Kidney (tissue), 14 donors: ENCODE data around the gene TECTA. TPM values are rescaled to one million over a fixed set of nuclear protein-coding genes. Genes with fewer than 3 reads are reported as not detected.

Experiments used
- DNase-seq, 5 donors: peaks; one replicate each; pipeline ENCODE4 v3.0.0-alpha.2; 2013 to 2020
- FAIRE-seq: peaks from 2 replicates; lab custom pipeline; 2012; peaks lifted over from hg19 to GRCh38; lab: Jason Lieb, UNC
- H3K27ac ChIP-seq, 2 donors: one replicate each; pipeline ENCODE4 v1.7.0; 2013; ENCODE audit warnings: low read depth in 2 of 2, low read length in 2 of 2, inconsistent platforms in 1 of 2
- H3K27me3 ChIP-seq: one replicate; pipeline ENCODE4 v1.7.1; 2013; ENCODE audit warnings: low read length, inconsistent platforms; ENCODE audit not compliant: control insufficient read depth, insufficient read depth
- H3K36me3 ChIP-seq, 3 donors: one replicate each; pipeline versions ENCODE4 v1.7.0 to v1.7.1; 2013; ENCODE audit warnings: low read length in 3 of 3, control low read depth in 1 of 3, inconsistent platforms in 1 of 3; ENCODE audit not compliant: insufficient read depth in 3 of 3, control insufficient read depth in 2 of 3
- H3K4me1 ChIP-seq, 3 donors: one replicate each; pipeline versions ENCODE4 v1.7.0 to v1.7.1; 2013; ENCODE audit warnings: low read length in 3 of 3, inconsistent platforms in 1 of 3, low read depth in 1 of 3; ENCODE audit not compliant: control insufficient read depth in 2 of 3, insufficient read depth in 2 of 3
- H3K4me3 ChIP-seq, 3 donors: one replicate each; pipeline versions ENCODE4 v1.7.0 to v1.8.1; 2013; ENCODE audit warnings: low read length in 3 of 3, control low read depth in 1 of 3, inconsistent platforms in 1 of 3
- H3K9ac ChIP-seq, 3 donors: one replicate each; pipeline versions ENCODE4 v1.7.0 to v1.7.1; 2013; ENCODE audit warnings: low read length in 3 of 3, control low read depth in 1 of 3, inconsistent platforms in 1 of 3
- H3K9me3 ChIP-seq, 3 donors: one replicate each; pipeline versions ENCODE4 v1.7.0 to v1.7.1; 2013; ENCODE audit warnings: low read length in 3 of 3, control low read depth in 1 of 3, inconsistent platforms in 1 of 3; ENCODE audit not compliant: control insufficient read depth in 2 of 3, insufficient read depth in 1 of 3
- intact Hi-C: fragments of 100-400 bp; cut with DNase I; formaldehyde crosslinking; loops from one replicate; pipeline ENCODE4 v1.11.1; 2022
- polyA plus RNA-seq: library from polyadenylated mRNA; stranded (reverse); fragments of 350-450 nt; fragmentation: Illumina TruSeq; extraction: RNeasy Lipid Tissue Mini Kit (QIAGEN cat#74804); gene quantifications from one replicate; pipeline ENCODE4 v1.2.3, GENCODE V29; 2014; ENCODE audit warnings: low read depth, low replicate concordance; ENCODE audit not compliant: insufficient read depth
- total RNA-seq: library from RNA; stranded (reverse); fragmentation: NEBNext Ultra II Directional; extraction: Animal tissue kit (Norgen Biotek cat#: 25700); gene quantifications from one replicate; pipeline ENCODE4 v1.2.1, GENCODE V29; 2021
- TF ChIP-seq, protein P1 (sequence below): IDR thresholded peaks from 3 replicates; pipeline ENCODE4 v1.5.1; 2012; ENCODE audit warnings: mild to moderate bottlenecking, moderate library complexity, borderline replicate concordance; ENCODE audit not compliant: insufficient read depth; ENCODE audit errors: extremely low read depth
- donor health status: control.
- donor health status: control.
- donor health status: control.
- donor health status: control.
- donor health status: control.
- donor health status: DM: yes; HTN: yes; CAD: no.
- donor health status: Normal renal cell carcinoma (clear cell type).

The TECTA gene
- total and polyA plus RNA-seq, 2 donors from 2014 or later: 0.54 to 1.2 TPM

DNA sequence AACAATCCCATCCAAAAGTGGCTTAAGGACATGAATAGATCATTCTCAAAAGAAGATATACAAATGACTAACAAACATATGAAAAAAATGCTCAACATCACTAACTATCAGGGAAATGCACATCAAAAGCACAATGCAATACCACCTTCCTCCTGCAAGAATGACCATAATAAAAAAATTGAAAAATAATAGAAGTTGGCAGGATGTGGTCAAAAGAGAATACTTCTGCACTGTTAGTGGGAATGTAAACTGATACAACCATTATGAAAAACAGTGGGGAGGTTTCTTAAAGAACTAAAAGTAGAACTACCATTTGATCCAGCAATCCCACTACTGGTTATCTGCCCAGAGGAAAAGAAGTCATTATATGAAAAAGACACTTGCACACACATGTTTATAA is 113.8 kb downstream of the TECTA start:
- H3K27me3 ChIP-seq: no peaks in the 10 kb centered on the region

DNA sequence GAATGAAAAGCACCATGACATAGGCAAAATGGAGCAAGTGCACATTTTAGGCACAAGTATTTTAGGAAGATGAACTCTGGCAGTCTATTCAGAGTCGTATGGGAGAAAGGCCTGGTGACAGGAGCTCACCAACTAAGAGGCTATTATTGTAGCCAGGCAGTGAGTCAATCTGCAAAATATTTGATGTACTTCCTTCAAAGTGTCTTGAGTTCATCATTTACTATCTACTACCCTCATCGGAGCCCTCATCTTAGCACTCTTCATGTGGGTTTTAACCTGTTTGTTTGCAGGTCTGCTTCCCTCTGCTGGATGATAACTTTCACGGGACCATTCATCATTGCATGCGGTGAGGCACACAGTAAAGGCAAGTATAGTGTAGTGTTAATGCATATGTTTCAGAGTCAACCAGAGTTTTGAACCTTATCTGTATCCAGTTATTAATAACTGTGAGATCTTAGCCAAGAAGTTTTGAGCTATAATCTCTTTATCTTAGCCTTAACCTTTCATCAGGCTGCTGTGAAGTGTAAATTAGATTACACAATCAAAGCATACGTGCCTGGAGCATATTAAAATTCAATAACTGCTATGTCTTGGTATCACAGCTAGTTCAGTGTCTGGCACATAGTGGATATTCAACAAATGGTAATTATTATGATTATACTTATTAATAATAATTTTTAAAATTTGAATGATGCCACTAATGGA is 120.6 kb downstream of the TECTA start:
- H3K4me3 ChIP-seq: no peak overlapping the region
- no peaks in the 10 kb centered on the region for H3K36me3 ChIP-seq
- H3K27me3 ChIP-seq: no peaks in the 10 kb centered on the region
- H3K9ac ChIP-seq: no peak overlapping the region
- TF ChIP-seq, protein P1, sequence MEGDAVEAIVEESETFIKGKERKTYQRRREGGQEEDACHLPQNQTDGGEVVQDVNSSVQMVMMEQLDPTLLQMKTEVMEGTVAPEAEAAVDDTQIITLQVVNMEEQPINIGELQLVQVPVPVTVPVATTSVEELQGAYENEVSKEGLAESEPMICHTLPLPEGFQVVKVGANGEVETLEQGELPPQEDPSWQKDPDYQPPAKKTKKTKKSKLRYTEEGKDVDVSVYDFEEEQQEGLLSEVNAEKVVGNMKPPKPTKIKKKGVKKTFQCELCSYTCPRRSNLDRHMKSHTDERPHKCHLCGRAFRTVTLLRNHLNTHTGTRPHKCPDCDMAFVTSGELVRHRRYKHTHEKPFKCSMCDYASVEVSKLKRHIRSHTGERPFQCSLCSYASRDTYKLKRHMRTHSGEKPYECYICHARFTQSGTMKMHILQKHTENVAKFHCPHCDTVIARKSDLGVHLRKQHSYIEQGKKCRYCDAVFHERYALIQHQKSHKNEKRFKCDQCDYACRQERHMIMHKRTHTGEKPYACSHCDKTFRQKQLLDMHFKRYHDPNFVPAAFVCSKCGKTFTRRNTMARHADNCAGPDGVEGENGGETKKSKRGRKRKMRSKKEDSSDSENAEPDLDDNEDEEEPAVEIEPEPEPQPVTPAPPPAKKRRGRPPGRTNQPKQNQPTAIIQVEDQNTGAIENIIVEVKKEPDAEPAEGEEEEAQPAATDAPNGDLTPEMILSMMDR: no peak
- no peak for DNase-seq
- H3K4me1 ChIP-seq: peaks cover 0 to 3% (median 2%) of the 10 kb centered on the region in 3 donors
- H3K9me3 ChIP-seq: no peaks in the 10 kb centered on the region
- intact Hi-C loops: no loop called here
- no peak for FAIRE-seq
- H3K27ac ChIP-seq: no peak overlapping the region

More for the DNA sequence above, 113.8 kb downstream of the TECTA start:
- Histone ChIP-seq H3K4me3 (no peak overlapping the region), H3K27ac (no peak overlapping the region), H3K9me3 (no peaks in the 10 kb centered on the region), H3K36me3 (no peaks in the 10 kb centered on the region), H3K9ac (no peak overlapping the region), H3K4me1 (no peaks in the 10 kb centered on the region)
- intact Hi-C loops: no loop called here
- TF ChIP-seq, protein P1: no peak
- DNase-seq (no peak), FAIRE-seq (no peak)

DNA sequence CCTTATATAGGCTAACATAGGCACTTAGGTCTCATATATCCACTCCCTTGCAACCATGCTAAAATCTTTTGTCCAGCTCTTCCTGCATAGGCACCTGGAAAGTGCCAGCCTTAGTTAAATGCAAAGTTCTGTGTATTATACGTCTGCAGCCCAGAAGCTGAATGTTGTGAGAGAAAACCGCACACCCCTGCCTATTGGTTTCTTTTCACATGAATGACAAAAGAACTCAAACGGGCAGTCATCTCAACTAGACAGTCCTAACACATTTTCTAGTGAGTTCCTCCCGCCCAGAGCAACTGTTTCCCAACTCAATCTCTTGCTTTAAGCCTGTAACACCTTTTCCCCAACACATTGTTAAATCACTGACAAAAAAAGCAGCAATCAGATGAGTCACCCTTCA is 122.1 kb downstream of the TECTA start:
- Histone ChIP-seq H3K4me3 (no peak overlapping the region), H3K27ac (no peak overlapping the region), H3K36me3 (no peaks in the 10 kb centered on the region), H3K27me3 (no peaks in the 10 kb centered on the region), H3K9ac (no peak overlapping the region), H3K9me3 (peaks cover 0 to 3% (median 0%) of the 10 kb centered on the region in 3 donors), H3K4me1 (peaks cover 0 to 3% (median 2%) of the 10 kb centered on the region in 3 donors)
- DNase-seq: no peak
- no peak for FAIRE-seq
- intact Hi-C loops: no loop called here
- TF ChIP-seq, protein P1: no peak
